ENCODE data around the gene TMEM132D. TPM values are rescaled to one million over a fixed set of nuclear protein-coding genes. Genes with fewer than 3 reads are reported as not detected.

The TMEM132D gene
- total RNA-seq, 4 donors from 2014 or later, result 0.15 to 0.94 TPM; not detected in 2

DNA sequence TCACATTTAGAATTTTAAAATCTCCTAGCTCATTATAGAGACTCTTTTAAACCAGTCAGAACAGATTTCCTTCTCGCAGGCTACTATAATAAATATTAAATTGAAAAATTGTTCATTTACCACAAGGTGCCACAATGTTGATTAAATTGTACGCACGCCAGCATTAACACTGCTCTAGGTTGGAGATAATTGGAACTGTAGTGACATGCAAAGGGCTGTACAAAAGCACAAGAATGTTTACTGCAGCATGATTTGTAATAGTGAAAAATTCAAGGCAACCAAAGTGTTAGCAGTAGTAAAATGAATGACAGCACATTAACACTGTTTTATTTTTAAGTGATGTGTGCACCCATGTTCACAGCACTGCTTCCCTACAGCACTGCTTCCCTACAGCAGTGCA is 52.5 kb downstream of the TMEM132D start:
- Histone ChIP-seq H3K4me1 (no peaks in the 10 kb centered on the region), H3K36me3 (no peaks in the 10 kb centered on the region), H3K4me3 (no peak overlapping the region), H3K27ac (no peak overlapping the region), H3K27me3 (peaks cover 8% of the 10 kb centered on the region), H3K9me3 (no peaks in the 10 kb centered on the region)
- WGBS, 2 donors (ENCODE audit: low coverage in 1 of 2), result 61 to 90% methylated on average over 3 of the region's 3 CpGs
- no peak for TF ChIP-seq CTCF (IDR thresholded peaks at IDR 0.05)
- no peak for TF ChIP-seq EP300 (IDR thresholded peaks at IDR 0.05)
- TF ChIP-seq POLR2A (IDR thresholded peaks at IDR 0.05), result no peak
- TF ChIP-seq POLR2AphosphoS5 (IDR thresholded peaks at IDR 0.05), result no peak
- no peak for ATAC-seq

- no peak overlapping the region for H3K27ac ChIP-seq
- WGBS, 2 donors (ENCODE audit: low coverage in 1 of 2), result 79 to 81% methylated on average over 4 of the region's 4 CpGs
- no peak overlapping the region for H3K4me3 ChIP-seq
- no peaks in the 10 kb centered on the region for H3K36me3 ChIP-seq
- H3K27me3 ChIP-seq, result peaks cover 11% of the 10 kb centered on the region
- no peaks in the 10 kb centered on the region for H3K9me3 ChIP-seq
- no peak for ATAC-seq
- TF ChIP-seq POLR2AphosphoS5 (IDR thresholded peaks at IDR 0.05) (no peak), POLR2A (IDR thresholded peaks at IDR 0.05) (no peak), CTCF (IDR thresholded peaks at IDR 0.05) (no peak), EP300 (IDR thresholded peaks at IDR 0.05) (no peak)
- H3K4me1 ChIP-seq, result no peaks in the 10 kb centered on the region
Observed at GRCh38 chr12:129848876-129849275, 54.9 kb downstream of the TMEM132D start.

GRCh38 chr12:129847063-129847462 is 56.8 kb downstream of the TMEM132D start:
- TF ChIP-seq POLR2AphosphoS5 (IDR thresholded peaks at IDR 0.05) (no peak), CTCF (IDR thresholded peaks at IDR 0.05) (no peak)
- no peaks in the 10 kb centered on the region for H3K9me3 ChIP-seq
- no peaks in the 10 kb centered on the region for H3K4me1 ChIP-seq
- no peak for ATAC-seq
- H3K4me3 ChIP-seq, result no peak overlapping the region
- peaks cover 18% of the 10 kb centered on the region for H3K27me3 ChIP-seq
- WGBS, 2 donors (ENCODE audit: low coverage in 1 of 2), result 14 to 23% methylated on average over 1 of the region's 1 CpG
- no peak overlapping the region for H3K27ac ChIP-seq
- H3K36me3 ChIP-seq, result no peaks in the 10 kb centered on the region

GRCh38 chr12:129844662-129845220 is 59.1 kb downstream of the TMEM132D start:
- Histone ChIP-seq H3K36me3 (no peaks in the 10 kb centered on the region), H3K27ac (no peak overlapping the region), H3K9me3 (no peaks in the 10 kb centered on the region), H3K4me1 (no peaks in the 10 kb centered on the region), H3K4me3 (no peak overlapping the region), H3K27me3 (peaks cover 29% of the 10 kb centered on the region)
- no peak for ATAC-seq
- TF ChIP-seq POLR2AphosphoS5 (IDR thresholded peaks at IDR 0.05) (no peak), POLR2A (IDR thresholded peaks at IDR 0.05) (no peak), CTCF (IDR thresholded peaks at IDR 0.05) (no peak), EP300 (IDR thresholded peaks at IDR 0.05) (no peak)
- WGBS, 2 donors (ENCODE audit: low coverage in 1 of 2), result 71 to 80% methylated on average over 5 of the region's 5 CpGs

GRCh38 chr12:129841251-129841650 is 62.6 kb downstream of the TMEM132D start:
- no peak for TF ChIP-seq CTCF (IDR thresholded peaks at IDR 0.05)
- no peak for TF ChIP-seq POLR2A (IDR thresholded peaks at IDR 0.05)
- TF ChIP-seq EP300 (IDR thresholded peaks at IDR 0.05), result no peak
- no peak for TF ChIP-seq POLR2AphosphoS5 (IDR thresholded peaks at IDR 0.05)
- no peaks in the 10 kb centered on the region for H3K4me1 ChIP-seq
- no peak overlapping the region for H3K4me3 ChIP-seq
- no peak overlapping the region for H3K27ac ChIP-seq
- H3K9me3 ChIP-seq, result no peaks in the 10 kb centered on the region
- H3K36me3 ChIP-seq, result no peaks in the 10 kb centered on the region
- H3K27me3 ChIP-seq, result peaks cover 38% of the 10 kb centered on the region
- ATAC-seq, result no peak
- 35 to 38% methylated on average over 3 of the region's 3 CpGs for WGBS, 2 donors (ENCODE audit: low coverage in 1 of 2)

All from gastroesophageal sphincter (tissue), 4 donors.